Osteoblast (primary cell): ENCODE measurements around the gene UVSSA. TPM values are rescaled to one million over a fixed set of nuclear protein-coding genes. Genes with fewer than 3 reads are reported as not detected.
A peak's percentile ranks its signal among the peaks of the same experiment; 100 is the strongest.
"Not testable (repeated sequence)": the region's sequence is repeated elsewhere in the genome, so short reads cannot be mapped to it uniquely, and the experiment has no call there.

Source experiments
- DNase-seq: peaks from one replicate; pipeline ENCODE4 v3.0.0; 2011; ENCODE audit warnings: low spot score, mixed read lengths; ENCODE audit not compliant: insufficient read length; ENCODE audit errors: missing footprints
- H2AFZ ChIP-seq: 2 replicates; pipeline ENCODE4 v1.6.0; 2011; ENCODE audit warnings: mild to moderate bottlenecking, low read length
- H3K27ac ChIP-seq: 2 replicates; pipeline ENCODE4 v1.5.1; 2011; ENCODE audit warnings: mild to moderate bottlenecking, low read depth, low read length, moderate library complexity
- H3K27me3 ChIP-seq: 2 replicates; pipeline ENCODE4 v1.6.0; 2012; ENCODE audit warnings: mild to moderate bottlenecking, control low read depth, inconsistent platforms, low read length, moderate library complexity; ENCODE audit not compliant: insufficient read depth
- H3K36me3 ChIP-seq: 2 replicates; pipeline ENCODE4 v1.5.1; 2011; ENCODE audit warnings: mild to moderate bottlenecking, low read length, control low read depth, moderate library complexity; ENCODE audit not compliant: insufficient read depth
- H3K4me1 ChIP-seq: 2 replicates; pipeline ENCODE4 v1.5.1; 2011; ENCODE audit warnings: mild to moderate bottlenecking, low read length, control low read depth, moderate library complexity; ENCODE audit not compliant: insufficient read depth
- H3K4me2 ChIP-seq: 2 replicates; pipeline ENCODE4 v1.6.0; 2011; ENCODE audit warnings: mild to moderate bottlenecking, low read length; ENCODE audit not compliant: insufficient read depth
- H3K4me3 ChIP-seq: fragments of 200-600 bp; sonication (generic); 3 replicates; pipeline ENCODE4 v1.5.1; 2012; ENCODE audit warnings: mild to moderate bottlenecking, low read length, inconsistent platforms; ENCODE audit not compliant: insufficient read depth
- H3K79me2 ChIP-seq: 2 replicates; pipeline ENCODE4 v1.6.0; 2012; ENCODE audit warnings: mild to moderate bottlenecking, low read length, control low read depth, inconsistent platforms; ENCODE audit not compliant: insufficient read depth
- H3K9me3 ChIP-seq: 2 replicates; pipeline ENCODE4 v1.5.1; 2011; ENCODE audit warnings: low read depth, low read length, control low read depth
- H4K20me1 ChIP-seq: 2 replicates; pipeline ENCODE4 v1.6.0; 2012; ENCODE audit warnings: mild to moderate bottlenecking, low read length, control low read depth; ENCODE audit not compliant: insufficient read depth
- total RNA-seq: library from RNA; depleted of rRNA; stranded (reverse); fragments of >200 nt; gene quantifications from 2 replicates; pipeline ENCODE4 v1.2.3, GENCODE V29; 2012
- TF ChIP-seq, protein P1 (sequence below): IDR thresholded peaks from 2 replicates; pipeline ENCODE4 v1.5.1; 2011; ENCODE audit warnings: mild to moderate bottlenecking, low read depth, low read length, moderate library complexity; ENCODE audit errors: extremely low read depth

Gene UVSSA
- total RNA-seq, 1 donor, result 14.8 TPM

- Histone ChIP-seq H3K27me3 (no peaks in the 10 kb centered on the region), H3K4me1 (no peaks in the 10 kb centered on the region), H3K27ac (no peak overlapping the region), H2AFZ (no peak overlapping the region), H3K79me2 (no peaks in the 10 kb centered on the region), H3K9me3 (peaks cover 2% of the 10 kb centered on the region), H3K4me2 (no peak overlapping the region), H4K20me1 (peaks cover 3% of the 10 kb centered on the region), H3K4me3 (no peak overlapping the region), H3K36me3 (peaks cover 6% of the 10 kb centered on the region)
- TF ChIP-seq, protein P1, sequence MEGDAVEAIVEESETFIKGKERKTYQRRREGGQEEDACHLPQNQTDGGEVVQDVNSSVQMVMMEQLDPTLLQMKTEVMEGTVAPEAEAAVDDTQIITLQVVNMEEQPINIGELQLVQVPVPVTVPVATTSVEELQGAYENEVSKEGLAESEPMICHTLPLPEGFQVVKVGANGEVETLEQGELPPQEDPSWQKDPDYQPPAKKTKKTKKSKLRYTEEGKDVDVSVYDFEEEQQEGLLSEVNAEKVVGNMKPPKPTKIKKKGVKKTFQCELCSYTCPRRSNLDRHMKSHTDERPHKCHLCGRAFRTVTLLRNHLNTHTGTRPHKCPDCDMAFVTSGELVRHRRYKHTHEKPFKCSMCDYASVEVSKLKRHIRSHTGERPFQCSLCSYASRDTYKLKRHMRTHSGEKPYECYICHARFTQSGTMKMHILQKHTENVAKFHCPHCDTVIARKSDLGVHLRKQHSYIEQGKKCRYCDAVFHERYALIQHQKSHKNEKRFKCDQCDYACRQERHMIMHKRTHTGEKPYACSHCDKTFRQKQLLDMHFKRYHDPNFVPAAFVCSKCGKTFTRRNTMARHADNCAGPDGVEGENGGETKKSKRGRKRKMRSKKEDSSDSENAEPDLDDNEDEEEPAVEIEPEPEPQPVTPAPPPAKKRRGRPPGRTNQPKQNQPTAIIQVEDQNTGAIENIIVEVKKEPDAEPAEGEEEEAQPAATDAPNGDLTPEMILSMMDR, result no peak
- peak; percentile 30 for DNase-seq
Observed at GRCh38 chr4:1385373-1386340, 38.6 kb downstream of the UVSSA start.

- H3K9me3 ChIP-seq, H3K79me2 ChIP-seq, H3K27me3 ChIP-seq, H4K20me1 ChIP-seq, H2AFZ ChIP-seq, H3K36me3 ChIP-seq, H3K4me3 ChIP-seq, H3K4me1 ChIP-seq, H3K4me2 ChIP-seq, H3K27ac ChIP-seq: not testable (repeated sequence)
- DNase-seq, result peak; percentile 56
Observed at GRCh38 chr4:1393363-1393762, 46.4 kb downstream of the UVSSA start.

DNA sequence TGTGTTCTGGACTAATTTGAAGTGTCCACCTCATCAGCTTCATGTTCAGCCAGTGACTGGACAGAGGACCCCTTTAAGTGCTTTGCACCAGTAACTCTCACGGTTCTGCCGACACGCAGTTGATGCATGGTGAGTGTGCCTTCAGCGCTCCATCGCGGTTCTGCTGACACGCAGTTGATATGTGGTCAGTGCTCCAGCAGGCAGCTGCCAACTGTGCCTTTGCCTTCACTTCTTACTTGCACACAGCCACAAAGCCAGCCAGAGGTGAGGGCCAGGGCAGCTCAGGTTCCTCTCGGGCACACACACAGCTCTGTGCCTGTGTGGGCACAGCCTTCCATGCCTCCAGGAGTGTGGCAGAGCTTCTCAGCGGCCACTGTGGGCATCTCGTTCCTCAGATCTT is 46.9 kb downstream of the UVSSA start:
- Histone ChIP-seq H2AFZ (no peak overlapping the region), H4K20me1 (peaks cover 3% of the 10 kb centered on the region), H3K27me3 (no peaks in the 10 kb centered on the region), H3K27ac (no peak overlapping the region), H3K4me3 (no peak overlapping the region), H3K4me2 (no peak overlapping the region), H3K79me2 (no peaks in the 10 kb centered on the region), H3K9me3 (no peaks in the 10 kb centered on the region), H3K4me1 (no peaks in the 10 kb centered on the region), H3K36me3 (no peaks in the 10 kb centered on the region)
- peak; percentile 60 for DNase-seq
- TF ChIP-seq, protein P1, result no peak

- not testable (repeated sequence) for H3K4me1 ChIP-seq, H3K4me3 ChIP-seq, H3K4me2 ChIP-seq, H3K27ac ChIP-seq, H3K27me3 ChIP-seq, H2AFZ ChIP-seq, H4K20me1 ChIP-seq, H3K79me2 ChIP-seq, H3K36me3 ChIP-seq, H3K9me3 ChIP-seq
- DNase-seq, result peak; percentile 8
Observed at GRCh38 chr4:1394554-1395388, 47.8 kb downstream of the UVSSA start.

DNA sequence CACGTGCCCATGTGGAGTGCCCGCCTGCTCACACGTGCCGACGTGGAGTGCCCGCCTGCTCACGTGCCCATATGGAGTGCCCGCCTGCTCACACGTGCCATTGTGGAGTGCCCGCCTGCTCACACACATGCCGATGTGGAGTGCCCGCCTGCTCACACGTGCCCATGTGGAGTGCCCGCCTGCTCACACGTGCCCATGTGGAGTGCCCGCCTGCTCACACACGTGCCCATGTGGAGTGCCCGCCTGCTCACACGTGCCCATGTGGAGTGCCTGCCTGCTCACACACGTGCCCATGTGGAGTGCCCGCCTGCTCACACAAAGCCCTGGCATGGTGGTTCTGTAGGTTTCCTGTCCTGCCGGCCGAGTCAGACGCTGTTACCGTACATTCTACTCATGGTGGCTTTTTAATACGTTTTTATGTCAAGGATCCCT is 48.4 kb downstream of the UVSSA start:
- not testable (repeated sequence) for H4K20me1 ChIP-seq, H3K4me2 ChIP-seq, H3K27me3 ChIP-seq, H3K4me3 ChIP-seq, H3K27ac ChIP-seq, H3K36me3 ChIP-seq, H3K4me1 ChIP-seq, H3K79me2 ChIP-seq, H3K9me3 ChIP-seq, H2AFZ ChIP-seq
- DNase-seq, result peak; percentile 57
